ENCODE data around the gene NFKBIL1. TPM values are rescaled to one million over a fixed set of nuclear protein-coding genes. Genes with fewer than 3 reads are reported as not detected.

The NFKBIL1 gene
- total RNA-seq, 1 donor from 2014 or later, result 13.4 TPM

- no peaks in the 10 kb centered on the region for H3K9me3 Mint-ChIP-seq (ENCODE audit: unreplicated experiment)
- H3K36me3 Mint-ChIP-seq (ENCODE audit: low read depth, unreplicated experiment), result peaks cover 30% of the 10 kb centered on the region
- no peak overlapping the region for H3K4me3 Mint-ChIP-seq (ENCODE audit: unreplicated experiment)
- H3K4me1 Mint-ChIP-seq (ENCODE audit: unreplicated experiment), result peaks cover 5% of the 10 kb centered on the region
- peaks cover 2% of the 10 kb centered on the region for H3K27me3 Mint-ChIP-seq (ENCODE audit: unreplicated experiment)
- TF ChIP-seq, protein P1, sequence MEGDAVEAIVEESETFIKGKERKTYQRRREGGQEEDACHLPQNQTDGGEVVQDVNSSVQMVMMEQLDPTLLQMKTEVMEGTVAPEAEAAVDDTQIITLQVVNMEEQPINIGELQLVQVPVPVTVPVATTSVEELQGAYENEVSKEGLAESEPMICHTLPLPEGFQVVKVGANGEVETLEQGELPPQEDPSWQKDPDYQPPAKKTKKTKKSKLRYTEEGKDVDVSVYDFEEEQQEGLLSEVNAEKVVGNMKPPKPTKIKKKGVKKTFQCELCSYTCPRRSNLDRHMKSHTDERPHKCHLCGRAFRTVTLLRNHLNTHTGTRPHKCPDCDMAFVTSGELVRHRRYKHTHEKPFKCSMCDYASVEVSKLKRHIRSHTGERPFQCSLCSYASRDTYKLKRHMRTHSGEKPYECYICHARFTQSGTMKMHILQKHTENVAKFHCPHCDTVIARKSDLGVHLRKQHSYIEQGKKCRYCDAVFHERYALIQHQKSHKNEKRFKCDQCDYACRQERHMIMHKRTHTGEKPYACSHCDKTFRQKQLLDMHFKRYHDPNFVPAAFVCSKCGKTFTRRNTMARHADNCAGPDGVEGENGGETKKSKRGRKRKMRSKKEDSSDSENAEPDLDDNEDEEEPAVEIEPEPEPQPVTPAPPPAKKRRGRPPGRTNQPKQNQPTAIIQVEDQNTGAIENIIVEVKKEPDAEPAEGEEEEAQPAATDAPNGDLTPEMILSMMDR (IDR thresholded peaks at IDR 0.05; ENCODE audit: unreplicated experiment), result no peak
- H3K27ac Mint-ChIP-seq (ENCODE audit: unreplicated experiment), result peak overlapping the region; percentile 67
- no peak for DNase-seq (ENCODE audit: low spot score)
Measured at GRCh38 chr6:31528307-31528777, 19.1 kb upstream of the NFKBIL1 start.

- Mint-ChIP-seq H3K4me3 (ENCODE audit: unreplicated experiment) (no peak within 1 kb of the TSS), H3K4me1 (ENCODE audit: unreplicated experiment) (peaks cover 5% of the 10 kb centered on the region), H3K36me3 (ENCODE audit: low read depth, unreplicated experiment) (peaks cover 31% of the 10 kb centered on the region), H3K9me3 (ENCODE audit: unreplicated experiment) (no peaks in the 10 kb centered on the region), H3K27me3 (ENCODE audit: unreplicated experiment) (peaks cover 2% of the 10 kb centered on the region), H3K27ac (ENCODE audit: unreplicated experiment) (peak within 1 kb of the TSS; percentile 67)
- TF ChIP-seq, protein P1 (IDR thresholded peaks at IDR 0.05; ENCODE audit: unreplicated experiment), result no peak
- no peak for DNase-seq (ENCODE audit: low spot score)
Measured at GRCh38 chr6:31528821-31529328, 18.5 kb upstream of the NFKBIL1 start, which contains the start of gene MCCD1. TSS of gene MCCD1 (plus strand) at chr6:31528962. CDS start at chr6:31529015, 53 bp downstream.

GRCh38 chr6:31529329-31530150, 17.9 kb upstream of the NFKBIL1 start:
- H3K27ac Mint-ChIP-seq (ENCODE audit: unreplicated experiment), result no peak overlapping the region
- no peak for DNase-seq (ENCODE audit: low spot score)
- TF ChIP-seq, protein P1 (IDR thresholded peaks at IDR 0.05; ENCODE audit: unreplicated experiment), result no peak
- peak overlapping the region; percentile 47 for H3K4me3 Mint-ChIP-seq (ENCODE audit: unreplicated experiment)
- peaks cover 5% of the 10 kb centered on the region for H3K4me1 Mint-ChIP-seq (ENCODE audit: unreplicated experiment)
- H3K9me3 Mint-ChIP-seq (ENCODE audit: unreplicated experiment), result no peaks in the 10 kb centered on the region
- H3K36me3 Mint-ChIP-seq (ENCODE audit: low read depth, unreplicated experiment), result peaks cover 31% of the 10 kb centered on the region
- H3K27me3 Mint-ChIP-seq (ENCODE audit: unreplicated experiment), result peaks cover 2% of the 10 kb centered on the region

DNA sequence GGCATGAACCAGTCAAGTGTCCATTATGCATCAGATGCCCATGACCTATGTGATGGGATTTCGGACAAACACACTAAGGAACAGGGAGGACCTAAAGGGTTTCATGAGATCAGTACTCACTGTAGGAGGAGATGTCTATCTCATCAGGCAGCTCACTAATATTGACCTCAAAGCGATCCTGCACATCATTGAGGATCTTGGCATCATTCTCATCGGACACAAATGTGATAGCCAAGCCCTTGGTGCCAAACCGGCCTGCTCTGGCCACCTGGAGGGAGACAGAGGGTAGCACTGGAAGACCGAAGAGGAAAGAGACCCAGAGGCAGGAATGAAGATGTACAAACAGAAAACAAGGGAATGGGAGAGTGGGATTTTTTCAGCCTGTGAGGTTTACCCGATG, 16.7 kb upstream of the NFKBIL1 start:
- peaks cover 2% of the 10 kb centered on the region for H3K27me3 Mint-ChIP-seq (ENCODE audit: unreplicated experiment)
- peak overlapping the region; percentile 47 for H3K4me3 Mint-ChIP-seq (ENCODE audit: unreplicated experiment)
- TF ChIP-seq, protein P1 (IDR thresholded peaks at IDR 0.05; ENCODE audit: unreplicated experiment), result no peak
- DNase-seq (ENCODE audit: low spot score), result no peak
- H3K27ac Mint-ChIP-seq (ENCODE audit: unreplicated experiment), result no peak overlapping the region
- peaks cover 5% of the 10 kb centered on the region for H3K4me1 Mint-ChIP-seq (ENCODE audit: unreplicated experiment)
- peaks cover 39% of the 10 kb centered on the region for H3K36me3 Mint-ChIP-seq (ENCODE audit: low read depth, unreplicated experiment)
- no peaks in the 10 kb centered on the region for H3K9me3 Mint-ChIP-seq (ENCODE audit: unreplicated experiment)

DNA sequence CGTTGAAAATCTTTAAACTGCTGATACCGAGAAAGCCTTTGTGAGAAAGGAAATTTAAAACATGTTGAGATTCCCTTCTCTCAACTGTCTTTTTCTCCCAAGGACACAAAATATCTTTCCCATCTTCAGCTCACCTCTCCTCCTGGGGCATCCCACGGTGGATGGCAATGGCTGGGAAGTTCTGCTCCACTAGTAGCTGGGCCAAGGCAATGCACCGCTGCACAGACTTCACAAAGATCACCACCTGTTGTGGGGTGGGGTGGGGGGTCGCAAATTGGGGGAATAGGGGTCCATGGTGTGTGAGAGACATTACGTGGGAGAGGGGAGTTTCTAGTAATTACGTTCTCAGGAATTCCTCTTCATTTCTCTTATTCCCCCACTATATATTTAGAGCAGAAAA, 16.2 kb upstream of the NFKBIL1 start:
- TF ChIP-seq, protein P1 (IDR thresholded peaks at IDR 0.05; ENCODE audit: unreplicated experiment), result no peak
- Mint-ChIP-seq H3K27me3 (ENCODE audit: unreplicated experiment) (peaks cover 2% of the 10 kb centered on the region), H3K27ac (ENCODE audit: unreplicated experiment) (no peak overlapping the region), H3K4me1 (ENCODE audit: unreplicated experiment) (peaks cover 2% of the 10 kb centered on the region), H3K36me3 (ENCODE audit: low read depth, unreplicated experiment) (peaks cover 44% of the 10 kb centered on the region), H3K4me3 (ENCODE audit: unreplicated experiment) (peak overlapping the region; percentile 21), H3K9me3 (ENCODE audit: unreplicated experiment) (no peaks in the 10 kb centered on the region)
- no peak for DNase-seq (ENCODE audit: low spot score)

Measured in endothelial cell (in vitro differentiated cells).